Astrocyte of the spinal cord (primary cell): Measurements from ENCODE around the gene KCNIP4.

Experiments used
- DNase-seq: peaks from one replicate; pipeline ENCODE4 v3.0.0; 2011; ENCODE audit warnings: low read depth, low spot score
- H3K4me3 ChIP-seq: 2 replicates; pipeline ENCODE4 v1.5.1; 2011; ENCODE audit warnings: low read depth, mild to moderate bottlenecking, low read length, moderate library complexity
- CTCF ChIP-seq: IDR thresholded peaks from 2 replicates; pipeline ENCODE4 v1.5.1; 2012; ENCODE audit warnings: low read depth, mild to moderate bottlenecking, low read length, inconsistent platforms
- in situ Hi-C: cut with HindIII; loops from 2 replicates; pipeline ENCODE4 v1.10.0; 2017; ENCODE audit warnings: low sequenced_read_pairs

Gene KCNIP4

GRCh38 chr4:21593671-21594001 lies 354.9 kb downstream of the KCNIP4 start:
- TF ChIP-seq CTCF = no peak
- in situ Hi-C loops = no loop called here
- H3K4me3 ChIP-seq = no peak overlapping the region
- DNase-seq = no peak

DNA sequence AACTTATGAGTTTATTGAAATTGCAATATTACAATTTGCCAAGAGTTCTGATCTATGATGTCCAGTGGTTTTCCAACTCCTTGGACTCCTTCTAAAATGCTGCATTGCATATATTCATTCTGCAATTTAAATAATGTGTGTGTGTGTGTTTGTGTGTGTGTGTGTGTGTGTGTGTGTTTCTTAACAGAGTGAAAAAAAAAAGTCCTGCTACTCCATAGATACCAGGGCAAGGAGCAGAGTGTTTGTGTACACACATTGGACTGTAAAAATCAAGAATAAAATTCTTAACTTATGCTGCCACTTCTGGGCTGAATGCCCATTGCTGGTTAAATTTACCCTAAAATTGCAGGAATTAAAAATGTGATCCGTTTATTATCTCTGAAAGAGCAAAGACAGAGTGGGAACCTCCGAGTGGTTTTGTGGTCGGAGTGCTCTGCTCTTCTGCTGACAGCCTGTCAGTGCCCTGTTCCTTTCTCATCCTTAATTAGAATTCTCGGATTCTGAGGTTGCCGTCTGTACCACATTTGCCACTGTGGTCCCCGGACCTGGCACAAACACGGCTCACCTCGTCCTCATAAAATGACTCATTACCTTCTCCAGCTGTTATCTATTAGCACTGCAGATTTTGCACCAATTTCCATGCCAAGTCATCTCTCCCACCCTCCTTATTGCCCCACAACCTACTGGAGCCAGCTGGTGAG lies 355.5 kb downstream of the KCNIP4 start:
- TF ChIP-seq CTCF = no peak
- in situ Hi-C loops = no loop called here
- H3K4me3 ChIP-seq = no peak overlapping the region
- peak; percentile 25 for DNase-seq

GRCh38 chr4:21577056-21577455 lies 371.5 kb downstream of the KCNIP4 start:
- TF ChIP-seq CTCF = no peak
- H3K4me3 ChIP-seq = no peak overlapping the region
- no peak for DNase-seq
- in situ Hi-C loops = no loop called here

DNA sequence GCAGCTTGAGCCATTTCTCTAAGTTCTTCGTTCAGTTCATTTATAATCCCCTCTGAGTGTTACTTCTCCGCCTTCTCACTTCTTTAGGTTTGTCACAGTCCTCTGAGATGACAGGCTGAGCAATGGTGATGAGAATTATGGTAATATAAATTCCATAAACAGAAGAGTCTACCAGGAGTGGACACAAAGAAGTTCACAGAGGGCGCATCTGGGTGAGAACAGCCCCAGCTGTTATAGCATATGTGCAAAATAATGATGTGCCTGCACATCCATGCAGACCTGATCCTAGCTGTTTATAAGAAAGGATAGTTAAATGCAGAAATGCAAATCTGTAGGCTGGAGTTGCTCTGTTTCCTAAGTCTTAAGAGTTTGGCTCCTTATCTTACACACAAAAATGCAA lies 377.5 kb downstream of the KCNIP4 start:
- no peak for TF ChIP-seq CTCF
- in situ Hi-C loops = no loop called here
- no peak overlapping the region for H3K4me3 ChIP-seq

DNA sequence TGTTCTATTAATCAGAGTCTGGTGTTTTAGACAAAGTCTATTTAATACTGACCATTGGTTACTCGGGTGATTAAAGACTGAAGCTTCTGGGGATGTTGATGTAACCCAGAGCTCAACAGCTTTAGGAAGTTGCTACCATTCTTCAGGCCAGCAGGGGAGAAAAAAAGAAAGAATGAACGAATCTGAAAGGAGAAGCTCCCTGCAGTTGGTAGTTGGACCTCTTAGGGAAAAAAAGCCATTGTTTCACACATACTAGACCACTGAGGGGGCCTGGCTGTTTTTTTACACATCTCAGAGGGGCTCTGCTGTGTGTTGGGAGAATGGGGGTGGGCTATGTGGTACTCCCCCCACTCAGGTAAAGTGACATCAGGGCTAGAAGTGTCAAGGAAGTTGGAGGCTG lies 378.9 kb downstream of the KCNIP4 start:
- no peak for TF ChIP-seq CTCF
- H3K4me3 ChIP-seq = no peak overlapping the region
- no peak for DNase-seq
- in situ Hi-C loops = no loop called here

More for the DNA sequence above, 377.5 kb downstream of the KCNIP4 start:
- DNase-seq = no peak

DNA sequence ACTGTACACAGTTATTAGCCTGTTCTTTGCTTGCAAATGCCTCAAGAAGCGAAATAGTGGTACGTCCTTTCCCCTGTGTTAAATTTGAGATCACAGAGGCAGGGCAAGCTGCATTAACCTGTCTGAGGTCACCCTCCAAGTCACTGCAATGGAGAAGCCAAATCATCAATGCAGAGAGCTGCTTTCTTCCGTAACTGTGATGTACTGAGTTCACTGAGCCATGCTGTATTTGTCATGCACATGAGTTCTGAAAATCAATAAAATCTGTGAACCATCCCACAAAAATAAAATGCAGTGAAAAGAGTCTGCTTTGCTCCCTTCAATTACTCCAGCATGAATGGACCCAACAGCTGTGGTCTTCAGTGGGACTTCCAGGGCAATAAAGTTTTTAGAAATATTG lies 393.5 kb downstream of the KCNIP4 start:
- H3K4me3 ChIP-seq = no peak overlapping the region
- DNase-seq = no peak
- no peak for TF ChIP-seq CTCF
- in situ Hi-C loops = no loop called here
